Uterus (tissue), 2 donors: Measurements from ENCODE around the gene CRABP1.

Source experiments
- POLR2A ChIP-seq, 2 donors: fragments of 450-650 bp; IDR thresholded peaks; one replicate each; pipeline ENCODE4 v1.6.1; 2016; ENCODE audit warnings: antibody characterized with exemption in 2 of 2, mild to moderate bottlenecking in 1 of 2, moderate library complexity in 1 of 2
- TF ChIP-seq, protein P1 (sequence below), 4 experiments: fragments of 200-600 bp in 2 of 4; fragments of 450-650 bp in 2 of 4; sonication (generic) in 2 of 4; IDR thresholded peaks; one replicate each; pipeline ENCODE4 v1.5.1; 2016 to 2019; ENCODE audit warnings: antibody characterized with exemption in 4 of 4, mild to moderate bottlenecking in 2 of 4, moderate library complexity in 1 of 4

DNA sequence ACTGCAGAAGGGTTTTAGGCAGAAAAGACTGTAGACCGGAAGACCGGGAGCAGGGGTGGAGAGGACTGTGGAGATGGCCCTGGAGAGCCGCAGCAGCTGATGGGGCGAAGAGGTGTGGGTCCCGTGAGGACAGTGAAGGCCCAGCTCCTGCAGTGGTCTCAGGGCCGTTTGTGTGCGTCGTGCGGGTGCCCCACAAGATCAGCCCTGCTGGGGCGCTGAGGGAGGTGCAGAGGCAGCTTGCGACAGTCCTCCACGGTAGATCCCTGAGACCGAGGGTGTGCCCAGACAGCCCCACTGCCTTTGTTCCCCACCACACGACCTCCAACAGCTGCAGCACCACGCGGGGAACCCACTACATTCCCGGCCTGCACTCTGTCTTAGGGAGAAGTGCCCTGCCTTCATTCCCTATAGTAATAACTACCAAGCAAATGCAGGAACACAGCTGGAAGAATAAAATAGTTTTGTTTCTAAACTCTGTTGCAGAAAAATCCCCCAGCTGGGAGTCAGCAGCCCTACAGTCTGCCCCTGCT, 19.0 kb upstream of the CRABP1 start:
- TF ChIP-seq, protein P1, sequence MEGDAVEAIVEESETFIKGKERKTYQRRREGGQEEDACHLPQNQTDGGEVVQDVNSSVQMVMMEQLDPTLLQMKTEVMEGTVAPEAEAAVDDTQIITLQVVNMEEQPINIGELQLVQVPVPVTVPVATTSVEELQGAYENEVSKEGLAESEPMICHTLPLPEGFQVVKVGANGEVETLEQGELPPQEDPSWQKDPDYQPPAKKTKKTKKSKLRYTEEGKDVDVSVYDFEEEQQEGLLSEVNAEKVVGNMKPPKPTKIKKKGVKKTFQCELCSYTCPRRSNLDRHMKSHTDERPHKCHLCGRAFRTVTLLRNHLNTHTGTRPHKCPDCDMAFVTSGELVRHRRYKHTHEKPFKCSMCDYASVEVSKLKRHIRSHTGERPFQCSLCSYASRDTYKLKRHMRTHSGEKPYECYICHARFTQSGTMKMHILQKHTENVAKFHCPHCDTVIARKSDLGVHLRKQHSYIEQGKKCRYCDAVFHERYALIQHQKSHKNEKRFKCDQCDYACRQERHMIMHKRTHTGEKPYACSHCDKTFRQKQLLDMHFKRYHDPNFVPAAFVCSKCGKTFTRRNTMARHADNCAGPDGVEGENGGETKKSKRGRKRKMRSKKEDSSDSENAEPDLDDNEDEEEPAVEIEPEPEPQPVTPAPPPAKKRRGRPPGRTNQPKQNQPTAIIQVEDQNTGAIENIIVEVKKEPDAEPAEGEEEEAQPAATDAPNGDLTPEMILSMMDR (IDR thresholded peaks at IDR 0.05): no peak
- no peak for TF ChIP-seq POLR2A (IDR thresholded peaks at IDR 0.05)
